NCI-H146 (cell line): Measurements from ENCODE around the gene VEGFA.
"Not testable (repeated sequence)": the region's sequence is repeated elsewhere in the genome, so short reads cannot be mapped to it uniquely, and the experiment has no call there.

ENCODE experiments used
- DNase-seq: peaks from one replicate; lab custom pipeline; 2025; lab: John Stamatoyannopoulos, UW

Gene VEGFA

GRCh38 chr6:43803055-43803782, 33.2 kb downstream of the VEGFA start:
- no peak for DNase-seq

DNA sequence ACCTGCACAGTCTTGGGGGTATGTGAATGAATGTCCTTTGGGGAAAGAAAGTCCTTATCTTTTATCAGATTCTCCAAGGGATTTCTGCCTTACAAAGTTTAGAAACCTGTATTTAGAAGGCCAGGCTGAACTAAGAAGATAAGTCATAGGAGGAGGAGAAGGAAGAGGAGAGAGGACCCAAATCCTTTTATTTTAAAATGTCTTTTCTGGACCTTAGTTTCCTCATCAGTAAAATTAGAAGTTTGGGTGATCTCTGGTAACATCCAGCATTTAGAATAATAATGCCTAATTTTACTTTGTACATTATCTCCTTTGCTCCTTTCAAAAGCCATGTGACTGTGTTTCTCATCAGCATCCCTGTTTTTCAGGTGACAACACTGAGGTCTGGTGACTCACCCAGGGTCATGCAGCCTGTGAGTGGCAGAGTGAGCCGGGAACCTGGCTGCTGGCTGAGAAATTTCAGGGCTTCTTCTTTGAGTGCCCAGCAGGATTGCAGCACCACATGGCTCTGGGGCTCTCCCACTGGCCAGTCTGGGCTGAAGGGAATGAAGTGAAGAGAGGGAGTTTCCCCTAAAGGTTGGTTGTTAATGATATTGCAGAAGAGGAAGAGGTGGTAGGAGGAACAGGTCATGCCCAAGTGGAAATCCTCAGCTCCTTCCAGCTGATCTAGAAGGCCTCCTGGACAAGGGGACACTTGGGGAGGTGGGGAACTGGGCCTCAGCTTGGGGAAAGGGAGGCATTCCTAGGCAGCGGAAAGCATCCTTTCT, 34.0 kb downstream of the VEGFA start:
- DNase-seq, result no peak

DNA sequence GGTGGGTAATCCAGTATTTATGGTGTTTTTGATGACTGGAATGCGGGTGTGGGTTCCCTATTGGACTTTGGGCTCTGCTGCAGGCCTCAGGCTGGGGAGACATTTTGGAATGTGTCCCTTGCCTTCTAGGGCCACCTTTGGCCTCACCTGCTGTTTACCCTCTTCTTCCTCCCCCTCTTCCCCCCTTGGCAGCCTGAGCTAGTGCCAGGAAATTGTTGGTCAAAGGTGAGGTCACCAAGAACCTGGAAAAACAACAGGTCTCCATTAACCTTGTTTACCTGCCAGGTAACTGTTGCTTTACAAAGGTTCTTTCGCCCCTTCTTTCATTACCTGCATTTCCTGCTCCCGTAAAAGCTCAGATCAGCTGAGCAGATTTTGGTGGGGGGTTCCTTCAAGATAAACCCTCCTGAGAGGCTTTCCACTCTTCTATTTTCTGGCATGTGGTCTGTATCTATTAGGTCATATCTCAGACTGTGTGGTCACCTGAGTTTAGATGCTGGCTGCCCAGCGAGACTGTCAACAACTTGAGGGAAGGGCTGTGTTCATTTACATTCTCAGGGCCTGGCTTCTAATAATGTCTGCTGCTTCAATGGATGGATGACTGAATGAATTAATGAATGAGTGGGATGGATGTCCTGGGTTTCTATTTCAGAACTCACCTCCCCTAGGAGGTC, 34.7 kb downstream of the VEGFA start:
- no peak for DNase-seq

- no peak for DNase-seq
Observed at GRCh38 chr6:43805699-43806042, 35.7 kb downstream of the VEGFA start.

GRCh38 chr6:43806043-43806757, 36.2 kb downstream of the VEGFA start:
- peak; percentile 71 for DNase-seq

- no peak for DNase-seq
Observed at GRCh38 chr6:43806758-43807227, 36.8 kb downstream of the VEGFA start.

- no peak for DNase-seq
Observed at GRCh38 chr6:43807228-43808061, 37.4 kb downstream of the VEGFA start.

DNA sequence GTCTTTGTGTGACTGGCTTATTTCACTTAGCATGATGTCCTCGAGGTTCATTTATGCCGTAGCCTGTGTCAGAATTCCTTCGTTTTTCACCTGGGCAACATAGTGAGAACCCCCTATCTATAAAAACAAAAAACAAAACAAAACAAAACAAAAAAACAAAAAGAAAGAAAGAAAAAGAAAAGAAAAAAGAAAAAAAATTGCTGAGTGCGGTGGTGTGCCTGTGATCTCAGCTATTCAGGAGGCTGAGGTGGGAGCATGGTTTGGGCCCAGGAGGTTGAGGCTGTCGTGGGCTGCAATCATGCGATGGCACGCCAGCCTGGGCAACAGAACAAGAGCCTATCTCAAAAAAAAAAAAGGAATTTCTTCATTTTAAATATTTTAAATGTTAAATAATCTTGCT, 38.4 kb downstream of the VEGFA start:
- DNase-seq, result no peak

- DNase-seq, result peak; percentile 87
Observed at GRCh38 chr6:43809417-43810305, 39.6 kb downstream of the VEGFA start.

DNA sequence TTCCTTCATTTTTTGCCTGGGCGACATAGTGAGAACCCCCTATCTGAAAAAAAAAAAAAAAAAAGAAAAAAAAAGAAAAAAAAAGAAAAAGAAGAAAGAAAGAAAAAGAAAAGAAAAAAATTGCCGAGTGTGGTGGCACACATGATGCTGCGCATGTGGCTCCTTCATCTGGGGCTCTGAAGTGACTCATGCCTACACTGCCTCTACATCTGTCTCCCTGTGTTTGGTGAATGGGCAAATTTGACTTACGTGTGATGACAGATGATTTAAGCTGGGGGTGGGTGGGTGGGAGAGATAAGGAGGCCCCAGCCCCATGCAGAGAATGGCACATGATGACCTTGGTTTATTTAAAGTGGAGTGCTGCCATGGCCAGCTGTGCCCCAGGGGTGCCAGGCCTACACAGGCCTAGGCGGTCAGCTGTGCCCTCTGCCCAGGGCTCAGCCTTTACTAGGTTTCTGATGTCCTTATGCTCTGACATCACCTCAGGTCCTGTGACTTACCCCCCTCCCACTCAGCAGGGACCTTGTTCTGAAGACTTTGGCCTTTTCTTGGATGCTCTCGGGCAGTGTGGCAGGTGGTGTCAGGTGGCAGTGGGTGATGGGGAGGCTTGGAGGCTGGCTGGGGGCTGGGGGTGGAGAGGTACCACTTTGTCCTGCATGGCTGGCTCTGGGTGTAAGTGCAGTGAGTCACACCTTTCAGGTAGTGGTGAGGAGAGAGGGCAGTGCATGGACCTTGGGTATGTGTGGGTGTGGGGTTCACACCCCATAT, 41.1 kb downstream of the VEGFA start:
- DNase-seq, result no peak

DNA sequence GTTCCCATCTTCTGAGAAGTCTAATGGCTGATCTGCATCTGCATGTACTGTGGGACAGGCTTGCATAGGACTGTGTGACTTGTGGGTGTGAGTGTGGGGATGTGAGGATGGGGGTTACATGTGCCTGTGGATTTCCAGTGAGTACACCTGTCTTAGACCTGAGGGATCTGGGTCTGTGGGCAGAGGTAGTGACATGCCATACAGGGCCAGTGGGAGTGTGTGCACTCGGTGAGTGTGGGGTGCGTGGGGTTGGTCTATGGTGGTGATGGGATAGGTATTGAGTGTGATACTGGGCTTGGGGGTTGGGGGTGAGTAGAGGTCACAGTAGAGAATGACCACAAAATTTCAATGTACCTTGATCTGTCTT, 41.7 kb downstream of the VEGFA start:
- DNase-seq, result no peak

- no peak for DNase-seq
Observed at GRCh38 chr6:43812850-43813578, 43.0 kb downstream of the VEGFA start.

DNA sequence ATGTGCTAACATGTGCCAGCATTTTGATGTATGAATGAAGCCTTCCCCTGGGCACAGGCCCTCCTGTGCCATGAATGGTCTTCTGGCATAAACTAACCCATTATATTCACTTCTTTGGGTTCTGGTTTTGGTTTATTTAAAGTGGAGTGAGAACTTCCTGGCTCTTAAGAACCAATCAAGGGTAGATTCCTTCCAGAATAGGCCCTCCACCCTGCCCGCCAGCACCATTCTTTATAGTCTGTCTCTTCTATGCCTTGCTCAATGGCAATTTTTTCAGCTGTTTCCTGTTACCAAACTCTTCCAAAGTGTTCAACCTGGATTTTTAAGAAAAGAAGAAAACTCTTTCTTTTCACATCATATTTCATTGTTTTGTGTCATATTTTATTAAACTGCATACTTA, 44.1 kb downstream of the VEGFA start:
- DNase-seq, result no peak

DNA sequence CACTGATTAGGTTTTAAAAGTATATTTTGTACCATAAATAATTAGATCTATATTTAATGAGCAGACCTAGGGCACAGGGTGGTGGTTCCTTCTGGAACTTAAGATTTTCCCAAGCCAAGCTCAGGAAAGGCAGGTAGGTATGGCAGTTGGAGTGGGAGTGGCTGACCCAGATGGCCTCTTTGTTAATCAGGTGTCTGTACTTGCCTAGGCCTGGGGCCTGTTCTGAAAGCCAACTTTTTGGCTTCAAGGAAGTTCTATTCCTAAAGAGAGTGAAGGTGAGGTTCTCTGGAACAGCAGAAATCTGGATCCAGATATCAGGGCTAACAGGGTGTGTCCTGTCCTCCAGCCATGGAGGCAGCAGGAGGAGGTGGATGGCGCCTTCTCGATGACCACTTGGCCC, 44.9 kb downstream of the VEGFA start:
- DNase-seq, result no peak

DNA sequence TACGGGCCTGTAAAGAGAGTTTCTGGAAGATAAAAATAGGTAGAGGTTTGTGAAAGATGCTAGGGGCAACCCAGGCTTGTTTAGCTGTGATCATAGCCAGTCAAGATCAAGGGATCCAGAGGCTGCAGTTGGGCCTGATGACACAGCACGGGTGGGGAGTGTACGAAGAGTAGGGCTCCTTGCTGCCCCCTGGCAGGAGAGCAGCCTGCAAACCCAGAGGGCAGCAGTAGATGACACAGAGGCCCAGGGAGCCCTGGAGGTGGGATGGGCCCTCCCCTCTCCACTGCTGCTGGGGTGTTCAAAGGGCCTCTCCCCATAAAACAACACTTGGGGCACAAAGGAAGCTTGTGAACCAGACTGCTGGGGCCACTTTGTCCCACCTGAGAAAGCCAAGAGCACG, 47.2 kb downstream of the VEGFA start:
- DNase-seq, result peak; percentile 24

- DNase-seq, result not testable (repeated sequence)
Observed at GRCh38 chr6:43818973-43819372, 49.0 kb downstream of the VEGFA start.

GRCh38 chr6:43819958-43820357, 49.9 kb downstream of the VEGFA start:
- DNase-seq, result peak; percentile 53

DNA sequence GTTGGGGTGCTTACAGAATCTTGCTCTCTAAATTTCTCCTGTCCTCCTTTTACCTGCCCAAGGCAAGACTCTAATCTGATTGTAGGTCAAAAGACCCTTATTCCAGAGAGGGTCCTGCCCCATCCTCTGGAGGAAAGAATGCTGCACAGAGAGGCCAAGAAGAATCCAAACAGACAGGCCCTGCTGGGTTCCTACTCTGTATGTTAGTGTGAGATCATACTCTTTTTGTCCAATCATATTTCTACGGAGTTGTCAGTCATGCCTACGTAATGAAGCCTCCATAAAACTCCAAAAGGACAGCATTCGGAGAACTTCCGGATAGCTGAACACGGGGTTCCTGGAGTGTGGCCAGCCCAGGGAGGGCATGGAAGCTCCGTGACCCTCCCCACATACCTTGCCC, 50.5 kb downstream of the VEGFA start:
- no peak for DNase-seq
